A549 treated with Hydrocortisone at 1 μM for 4 hours (cell line): ENCODE measurements around the gene PLEKHG7. TPM values are rescaled to one million over a fixed set of nuclear protein-coding genes. Genes with fewer than 3 reads are reported as not detected.

Experiments
- total RNA-seq: library from RNA; stranded (reverse); fragments of 200-300 nt; extraction: Qiagen RNA extraction; gene quantifications from 5 replicates; pipeline ENCODE4 v1.2.3, GENCODE V29; 2022

Gene PLEKHG7
- 0.03 TPM in 1 of 5 replicates, not detected in the others for total RNA-seq

DNA sequence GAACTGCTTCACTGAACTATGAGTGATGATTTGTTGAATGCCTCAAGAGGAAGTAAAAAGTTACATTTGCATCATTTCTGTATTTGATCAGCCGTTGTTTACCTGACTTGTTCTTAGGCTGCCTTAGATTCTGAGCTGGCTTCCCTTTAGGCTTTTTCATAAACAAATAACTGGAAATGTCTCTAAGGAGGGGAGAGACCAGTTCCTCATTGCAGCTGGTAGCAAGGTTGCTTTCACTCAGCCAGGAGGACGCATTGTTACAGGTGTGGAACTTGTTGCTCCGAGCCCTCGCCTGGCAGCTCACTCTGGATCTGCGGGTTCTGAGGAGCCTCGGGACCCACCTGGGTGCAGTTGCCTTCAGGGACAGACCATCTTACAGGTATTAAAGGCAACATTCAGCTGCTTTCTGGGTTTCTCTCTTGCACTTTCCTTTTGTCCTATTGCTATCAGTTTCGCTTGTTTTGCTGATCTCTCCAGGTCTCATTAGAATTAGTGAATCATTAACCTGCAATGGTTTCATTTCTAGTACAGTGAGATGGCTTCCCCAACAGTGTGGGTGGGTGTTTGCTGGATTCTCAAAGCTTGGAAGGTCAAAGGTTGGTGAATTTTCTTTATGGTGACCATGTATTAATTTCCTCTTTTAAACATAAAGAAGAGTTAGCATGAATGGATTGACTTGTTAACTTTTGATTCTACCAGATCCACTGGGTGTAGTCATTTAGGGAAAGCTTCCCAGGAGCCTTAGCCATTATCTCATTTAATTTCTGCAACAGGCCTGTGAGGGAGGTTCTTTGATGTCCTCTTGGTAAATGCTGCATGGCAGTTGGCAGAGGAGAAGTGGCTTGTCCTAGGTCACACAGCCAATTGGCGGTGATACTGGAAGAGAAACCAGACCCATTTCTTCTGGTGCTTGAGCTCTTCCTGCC is at the start of gene PLEKHG7:
PLEKHG7 (plus strand) TSS at position 236 of the 926 bp plus-strand sequence. CDS start 3,643 bp downstream, outside the sequence.

Other genes starting within 250 kb of the PLEKHG7 start
- 3.6 to 7.6 TPM (median 6.3 TPM) in 5 replicates for gene EEA1, start 226.3 kb downstream of the PLEKHG7 start, total RNA-seq